ENCODE results near the gene ICAM4.
"Not testable (repeated sequence)": the region's sequence is repeated elsewhere in the genome, so short reads cannot be mapped to it uniquely, and the experiment has no call there.

The ICAM4 gene

GRCh38 chr19:10269333-10270179 is 17.2 kb upstream of the ICAM4 start:
- peak; percentile 83 for DNase-seq (ENCODE audit: low spot score)

GRCh38 chr19:10270180-10270615 is 16.6 kb upstream of the ICAM4 start:
- peak; percentile 36 for DNase-seq (ENCODE audit: low spot score)

- DNase-seq (ENCODE audit: low spot score), result peak; percentile 55
Measured at GRCh38 chr19:10270616-10271394, 15.9 kb upstream of the ICAM4 start, which contains the start of gene ICAM1. Gene ICAM1, plus strand, starts transcription at chr19:10271120. Its CDS starts 40 bp downstream, at chr19:10271160.

GRCh38 chr19:10271543-10272086 is 15.1 kb upstream of the ICAM4 start:
- peak; percentile 23 for DNase-seq (ENCODE audit: low spot score)

- DNase-seq (ENCODE audit: low spot score), result no peak
Measured at GRCh38 chr19:10274589-10274988, 12.2 kb upstream of the ICAM4 start.

- DNase-seq (ENCODE audit: low spot score), result no peak
Measured at GRCh38 chr19:10277795-10278589, 8.8 kb upstream of the ICAM4 start.

GRCh38 chr19:10278935-10279334 is 7.8 kb upstream of the ICAM4 start:
- DNase-seq (ENCODE audit: low spot score), result no peak

- DNase-seq (ENCODE audit: low spot score), result no peak
Measured at GRCh38 chr19:10279737-10280442, 6.9 kb upstream of the ICAM4 start.

- not testable (repeated sequence) for DNase-seq (ENCODE audit: low spot score)
Measured at GRCh38 chr19:10282043-10282442, 4.7 kb upstream of the ICAM4 start.

GRCh38 chr19:10283301-10284064 is 3.3 kb upstream of the ICAM4 start:
- no peak for DNase-seq (ENCODE audit: low spot score)

- no peak for DNase-seq (ENCODE audit: low spot score)
Measured at GRCh38 chr19:10284065-10284959, 2.4 kb upstream of the ICAM4 start.

- DNase-seq (ENCODE audit: low spot score), result no peak
Measured at GRCh38 chr19:10284960-10285278, 1.8 kb upstream of the ICAM4 start.

GRCh38 chr19:10285393-10285792 is 1.4 kb upstream of the ICAM4 start:
- DNase-seq (ENCODE audit: low spot score), result no peak

GRCh38 chr19:10288662-10289166 is 2.0 kb downstream of the ICAM4 start:
- no peak for DNase-seq (ENCODE audit: low spot score)

- peak; percentile 66 for DNase-seq (ENCODE audit: low spot score)
Measured at GRCh38 chr19:10289167-10289835, 2.5 kb downstream of the ICAM4 start.

- peak; percentile 53 for DNase-seq (ENCODE audit: low spot score)
Measured at GRCh38 chr19:10289836-10290356, 3.1 kb downstream of the ICAM4 start, which contains the start of gene ICAM5. Gene ICAM5, plus strand, starts transcription at chr19:10289952. Its CDS starts 92 bp downstream, at chr19:10290044.

GRCh38 chr19:10290357-10290875 is 3.7 kb downstream of the ICAM4 start:
- DNase-seq (ENCODE audit: low spot score), result no peak

All from hepatic stellate cell (primary cell).